GM13977 (cell line): ENCODE data around the gene H2BW1.
"Not testable (repeated sequence)": the region's sequence is repeated elsewhere in the genome, so short reads cannot be mapped to it uniquely, and the experiment has no call there.

Source experiments
- DNase-seq: peaks from one replicate; pipeline ENCODE4 v3.0.0; 2012; ENCODE audit warnings: low spot score
- in situ Hi-C: fragments of 300-500 bp; cut with MboI; formaldehyde crosslinking; loops from one replicate; pipeline ENCODE4 v1.12.0; 2022; ENCODE audit warnings: low sequenced_read_pairs, low pct_unique_long_range_greater_than_20kb, mixed read lengths, inconsistent platforms; ENCODE audit not compliant: unreplicated experiment
- TF ChIP-seq, protein P1 (sequence below): IDR thresholded peaks from 2 replicates; pipeline ENCODE4 v1.5.1; 2012; ENCODE audit warnings: mild to moderate bottlenecking, control low read depth; ENCODE audit not compliant: insufficient read depth; ENCODE audit errors: extremely low read depth, missing control alignments

H2BW1 gene

DNA sequence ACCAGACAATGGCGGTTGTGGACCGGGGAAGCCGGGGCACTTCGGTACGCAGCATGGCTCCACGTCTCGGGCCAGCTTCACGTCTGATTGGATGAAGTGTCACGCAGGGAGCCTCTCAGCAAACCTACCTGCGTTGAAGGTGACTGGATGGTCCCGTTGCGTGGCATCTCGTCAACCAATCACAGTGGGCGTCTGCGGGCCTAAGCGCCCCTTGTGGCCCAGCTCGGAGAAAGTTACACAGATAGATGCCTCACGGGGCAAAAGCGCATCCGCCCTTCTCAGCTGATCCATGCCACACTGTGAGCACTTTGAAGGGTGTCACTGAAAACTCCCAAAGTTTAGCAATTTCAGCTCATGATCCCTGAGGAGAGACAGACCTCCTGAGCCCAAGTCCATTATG lies at the start of gene H2BW1:
Gene H2BW1 (minus strand): TSS at position 103 of the 400 bp plus-strand sequence. CDS start 132 bp downstream, outside the sequence.
- DNase-seq = no peak
- TF ChIP-seq, protein P1, sequence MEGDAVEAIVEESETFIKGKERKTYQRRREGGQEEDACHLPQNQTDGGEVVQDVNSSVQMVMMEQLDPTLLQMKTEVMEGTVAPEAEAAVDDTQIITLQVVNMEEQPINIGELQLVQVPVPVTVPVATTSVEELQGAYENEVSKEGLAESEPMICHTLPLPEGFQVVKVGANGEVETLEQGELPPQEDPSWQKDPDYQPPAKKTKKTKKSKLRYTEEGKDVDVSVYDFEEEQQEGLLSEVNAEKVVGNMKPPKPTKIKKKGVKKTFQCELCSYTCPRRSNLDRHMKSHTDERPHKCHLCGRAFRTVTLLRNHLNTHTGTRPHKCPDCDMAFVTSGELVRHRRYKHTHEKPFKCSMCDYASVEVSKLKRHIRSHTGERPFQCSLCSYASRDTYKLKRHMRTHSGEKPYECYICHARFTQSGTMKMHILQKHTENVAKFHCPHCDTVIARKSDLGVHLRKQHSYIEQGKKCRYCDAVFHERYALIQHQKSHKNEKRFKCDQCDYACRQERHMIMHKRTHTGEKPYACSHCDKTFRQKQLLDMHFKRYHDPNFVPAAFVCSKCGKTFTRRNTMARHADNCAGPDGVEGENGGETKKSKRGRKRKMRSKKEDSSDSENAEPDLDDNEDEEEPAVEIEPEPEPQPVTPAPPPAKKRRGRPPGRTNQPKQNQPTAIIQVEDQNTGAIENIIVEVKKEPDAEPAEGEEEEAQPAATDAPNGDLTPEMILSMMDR = no peak
- in situ Hi-C loops = no loop called here

GRCh38 chrX:104062636-104063035 lies 49.1 kb upstream of the H2BW1 start:
- DNase-seq, in situ Hi-C loops: not testable (repeated sequence)

- DNase-seq, in situ Hi-C loops: not testable (repeated sequence)
These were observed 41.4 kb upstream of the H2BW1 start for GRCh38 chrX:104054956-104055355.

DNA sequence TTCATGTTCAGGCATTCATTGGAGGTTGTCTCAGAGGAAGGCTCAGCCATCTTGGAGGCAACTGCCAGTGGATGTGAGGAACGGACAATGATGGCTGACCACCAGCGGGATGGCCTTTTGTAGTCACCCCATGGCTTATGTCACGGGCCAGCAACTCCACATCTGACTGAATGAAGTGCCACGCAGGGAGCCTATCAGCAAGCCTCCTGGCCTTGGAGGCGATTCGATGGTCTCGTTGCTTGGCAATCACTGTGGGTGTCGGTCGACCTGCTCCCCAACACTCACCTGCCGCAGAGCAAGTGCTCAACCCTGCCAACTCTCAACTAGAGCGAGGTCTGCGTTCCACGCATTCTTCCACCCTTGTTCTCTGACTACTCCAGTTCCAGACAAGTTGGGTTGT lies 33.7 kb upstream of the H2BW1 start:
- DNase-seq = no peak
- TF ChIP-seq, protein P1 = no peak
- in situ Hi-C loops = no loop called here

DNA sequence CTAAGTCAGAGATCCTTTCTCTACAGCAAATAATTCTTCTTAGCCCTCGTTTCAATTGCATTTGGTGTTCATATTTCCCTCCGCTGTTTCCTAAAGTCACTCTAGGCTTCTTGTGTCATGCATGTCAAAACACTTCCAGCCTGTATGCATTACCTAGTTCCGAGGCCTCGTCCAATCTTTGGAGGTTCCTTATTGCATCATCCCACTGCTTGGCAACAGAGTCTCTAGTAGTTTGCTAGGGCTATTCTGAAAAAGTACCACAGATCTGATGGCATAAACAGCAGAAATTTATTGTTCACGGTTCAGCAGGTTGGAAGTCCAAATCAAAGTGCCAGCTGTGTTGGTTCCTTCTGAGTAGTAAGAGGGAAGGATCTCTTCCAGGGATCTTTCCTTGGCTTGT lies 32.1 kb upstream of the H2BW1 start:
- in situ Hi-C loops = no loop called here
- TF ChIP-seq, protein P1 = no peak
- DNase-seq = no peak

- in situ Hi-C loops = no loop called here
- TF ChIP-seq, protein P1 = no peak
- DNase-seq = no peak
These were observed 27.5 kb upstream of the H2BW1 start for GRCh38 chrX:104041003-104041402.

GRCh38 chrX:104039689-104040505 lies 26.4 kb upstream of the H2BW1 start, which contains the start of gene H2BW2:
Gene H2BW2, plus strand, starts transcription at chrX:104039956. Its CDS starts 39 bp downstream, at chrX:104039995.
- no peak for DNase-seq
- in situ Hi-C loops = no loop called here
- TF ChIP-seq, protein P1 = no peak

DNA sequence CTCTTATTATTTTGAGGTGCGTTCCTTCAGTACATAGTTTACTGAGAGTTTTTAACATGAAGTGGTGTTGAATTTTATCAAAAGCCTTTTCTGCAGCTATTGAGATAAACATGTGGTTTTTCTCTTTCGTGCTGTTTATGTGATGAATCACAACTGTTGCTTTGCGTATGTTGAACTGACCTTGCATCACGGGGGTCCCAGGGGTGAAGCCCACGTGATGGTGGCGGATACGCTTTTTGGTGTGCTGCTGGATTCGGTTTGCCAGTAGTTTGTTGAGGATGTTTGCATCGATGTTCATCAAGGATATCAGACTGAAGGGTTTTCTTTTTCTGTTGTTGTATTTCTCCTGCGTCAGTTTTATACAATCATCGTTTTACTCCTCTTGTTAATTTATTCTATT lies 4.6 kb upstream of the H2BW1 start:
- TF ChIP-seq, protein P1 = no peak
- no peak for DNase-seq
- in situ Hi-C loops = no loop called here

DNA sequence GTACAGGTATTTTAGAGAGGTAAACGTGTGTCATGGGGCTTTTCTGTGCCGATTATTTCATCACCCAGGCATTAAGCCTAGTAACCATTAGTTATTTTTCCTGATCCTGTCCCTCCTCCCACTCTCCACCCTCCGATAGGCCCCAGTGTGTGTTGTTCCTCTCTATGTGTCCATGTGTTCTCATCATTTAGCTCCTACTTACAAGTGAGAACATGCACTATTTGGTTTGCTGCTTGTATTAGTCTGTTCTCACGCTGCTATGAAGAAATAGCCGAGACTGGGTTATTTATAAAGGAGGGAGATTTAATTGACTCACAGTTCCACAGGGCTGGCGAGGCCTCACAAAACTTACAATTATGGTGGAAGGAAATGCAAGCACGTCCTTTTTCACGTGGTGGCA lies 2.1 kb upstream of the H2BW1 start:
- in situ Hi-C loops = not testable (repeated sequence)

More for the DNA sequence above, 2.1 kb upstream of the H2BW1 start:
- not testable (repeated sequence) for DNase-seq
